Mesothelial cell of epicardium (in vitro differentiated cells): ENCODE results near the gene ZBTB40. TPM values are rescaled to one million over a fixed set of nuclear protein-coding genes. Genes with fewer than 3 reads are reported as not detected.

Experiments
- DNase-seq, 2 experiments: peaks; one replicate each; pipeline ENCODE4 v3.0.0; 2021; ENCODE audit warnings: low spot score in 2 of 2; ENCODE audit not compliant: unreplicated experiment in 2 of 2
- H3K27ac Mint-ChIP-seq: 2 replicates; pipeline ENCODE4 v1.8.0; 2021; ENCODE audit warnings: mixed read lengths
- H3K27me3 Mint-ChIP-seq: 2 replicates; pipeline ENCODE4 v1.8.0; 2021; ENCODE audit warnings: low read depth, mixed read lengths
- H3K36me3 Mint-ChIP-seq: 2 replicates; pipeline ENCODE4 v1.8.0; 2021; ENCODE audit warnings: mixed read lengths
- H3K4me1 Mint-ChIP-seq: 2 replicates; pipeline ENCODE4 v1.8.0; 2021; ENCODE audit warnings: mixed read lengths
- H3K4me3 Mint-ChIP-seq: 2 replicates; pipeline ENCODE4 v1.8.0; 2021; ENCODE audit warnings: mild to moderate bottlenecking, moderate library complexity, mixed read lengths
- H3K9me3 Mint-ChIP-seq: 2 replicates; pipeline ENCODE4 v1.8.0; 2021; ENCODE audit warnings: mixed read lengths
- CTCF ChIP-seq: fragments of 200-600 bp; sonication (generic); IDR thresholded peaks from one replicate; pipeline ENCODE4 v1.5.0; 2021; ENCODE audit warnings: antibody characterized with exemption; ENCODE audit not compliant: unreplicated experiment
- total RNA-seq: library from RNA; stranded (reverse); gene quantifications from 3 replicates; pipeline ENCODE4 v1.2.1, GENCODE V29; 2021

Gene ZBTB40
- total RNA-seq, 1 donor from 2014 or later, result 24.8 TPM

- Mint-ChIP-seq H3K4me1 (no peaks in the 10 kb centered on the region), H3K27me3 (peaks cover 45% of the 10 kb centered on the region), H3K36me3 (no peaks in the 10 kb centered on the region), H3K27ac (no peak overlapping the region), H3K9me3 (no peaks in the 10 kb centered on the region), H3K4me3 (no peak overlapping the region)
- no peak for TF ChIP-seq CTCF
- no peak for DNase-seq
Measured at GRCh38 chr1:22547186-22547817, 95.7 kb downstream of the ZBTB40 start.

GRCh38 chr1:22547818-22548462, 96.3 kb downstream of the ZBTB40 start:
- TF ChIP-seq CTCF, result no peak
- Mint-ChIP-seq H3K36me3 (no peaks in the 10 kb centered on the region), H3K9me3 (no peaks in the 10 kb centered on the region), H3K27ac (no peak overlapping the region), H3K4me1 (no peaks in the 10 kb centered on the region), H3K27me3 (peaks cover 52% of the 10 kb centered on the region), H3K4me3 (no peak overlapping the region)
- DNase-seq, result no peak

DNA sequence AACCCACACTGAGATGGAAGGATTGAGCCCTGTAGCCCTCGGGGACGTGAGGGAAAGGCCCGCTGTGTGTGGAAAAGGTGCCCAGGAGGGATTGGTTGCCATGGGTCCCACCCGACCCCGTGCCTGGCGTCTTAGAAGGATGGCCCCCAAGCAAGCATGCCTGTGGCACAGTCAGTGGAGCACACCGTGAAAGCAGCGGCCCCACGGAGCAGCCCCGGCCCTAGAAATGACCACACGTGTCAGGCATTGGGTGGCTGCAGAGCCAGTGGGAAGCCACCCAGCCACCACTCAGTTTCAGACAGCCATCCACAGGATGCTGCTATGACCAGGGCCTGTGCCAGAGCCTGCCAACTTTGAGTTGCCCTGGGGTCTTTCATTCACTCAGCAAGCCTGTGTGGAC, 98.4 kb downstream of the ZBTB40 start:
- no peak for TF ChIP-seq CTCF
- Mint-ChIP-seq H3K27ac (no peak overlapping the region), H3K4me1 (no peaks in the 10 kb centered on the region), H3K27me3 (peaks cover 69% of the 10 kb centered on the region), H3K36me3 (no peaks in the 10 kb centered on the region), H3K4me3 (no peak overlapping the region), H3K9me3 (no peaks in the 10 kb centered on the region)
- no peak for DNase-seq

DNA sequence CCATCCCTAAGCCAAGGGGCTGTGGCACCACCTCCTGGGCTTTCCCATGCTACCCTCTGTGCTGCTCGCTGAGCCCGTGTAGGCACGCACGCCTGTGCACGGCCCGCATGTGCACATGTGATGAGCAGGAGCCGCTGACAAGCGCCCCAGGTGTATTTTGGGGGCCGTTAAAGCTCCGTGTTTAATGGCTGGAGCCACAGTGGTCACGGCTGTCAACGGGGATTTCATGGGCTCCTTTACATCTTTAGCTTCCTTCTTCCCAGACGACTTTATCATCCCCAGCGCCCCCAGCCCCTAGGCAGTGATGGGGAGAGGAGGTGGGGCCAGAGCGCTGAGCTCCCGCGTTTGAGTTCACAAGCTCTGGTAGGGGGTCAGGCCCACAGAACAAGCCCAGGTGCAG, 99.9 kb downstream of the ZBTB40 start:
- H3K4me3 Mint-ChIP-seq, result no peak overlapping the region
- DNase-seq, result no peak
- H3K9me3 Mint-ChIP-seq, result no peaks in the 10 kb centered on the region
- H3K27ac Mint-ChIP-seq, result no peak overlapping the region
- TF ChIP-seq CTCF, result no peak
- no peaks in the 10 kb centered on the region for H3K36me3 Mint-ChIP-seq
- peaks cover 70% of the 10 kb centered on the region for H3K27me3 Mint-ChIP-seq
- H3K4me1 Mint-ChIP-seq, result peaks cover 7% of the 10 kb centered on the region

- Mint-ChIP-seq H3K27me3 (peaks cover 71% of the 10 kb centered on the region), H3K4me3 (no peak overlapping the region), H3K9me3 (no peaks in the 10 kb centered on the region), H3K27ac (no peak overlapping the region), H3K4me1 (peaks cover 11% of the 10 kb centered on the region), H3K36me3 (no peaks in the 10 kb centered on the region)
- TF ChIP-seq CTCF, result no peak
- DNase-seq, result no peak
Measured at GRCh38 chr1:22552021-22552420, 100.4 kb downstream of the ZBTB40 start.
